Mesothelial cell of epicardium (in vitro differentiated cells): Measurements from ENCODE around the gene MCCD1. TPM values are rescaled to one million over a fixed set of nuclear protein-coding genes. Genes with fewer than 3 reads are reported as not detected.

Experiments used
- DNase-seq, 2 experiments: peaks; one replicate each; pipeline ENCODE4 v3.0.0; 2021; ENCODE audit warnings: low spot score in 2 of 2; ENCODE audit not compliant: unreplicated experiment in 2 of 2
- H3K27ac Mint-ChIP-seq: 2 replicates; pipeline ENCODE4 v1.8.0; 2021; ENCODE audit warnings: mixed read lengths
- H3K27me3 Mint-ChIP-seq: 2 replicates; pipeline ENCODE4 v1.8.0; 2021; ENCODE audit warnings: low read depth, mixed read lengths
- H3K36me3 Mint-ChIP-seq: 2 replicates; pipeline ENCODE4 v1.8.0; 2021; ENCODE audit warnings: mixed read lengths
- H3K4me1 Mint-ChIP-seq: 2 replicates; pipeline ENCODE4 v1.8.0; 2021; ENCODE audit warnings: mixed read lengths
- H3K4me3 Mint-ChIP-seq: 2 replicates; pipeline ENCODE4 v1.8.0; 2021; ENCODE audit warnings: mild to moderate bottlenecking, moderate library complexity, mixed read lengths
- H3K9me3 Mint-ChIP-seq: 2 replicates; pipeline ENCODE4 v1.8.0; 2021; ENCODE audit warnings: mixed read lengths
- CTCF ChIP-seq: fragments of 200-600 bp; sonication (generic); IDR thresholded peaks from one replicate; pipeline ENCODE4 v1.5.0; 2021; ENCODE audit warnings: antibody characterized with exemption; ENCODE audit not compliant: unreplicated experiment
- total RNA-seq: library from RNA; stranded (reverse); gene quantifications from 3 replicates; pipeline ENCODE4 v1.2.1, GENCODE V29; 2021

Gene MCCD1
- total RNA-seq, 1 donor from 2014 or later = not detected

GRCh38 chr6:31532644-31533454 is 4.1 kb downstream of the MCCD1 start:
- Mint-ChIP-seq H3K4me1 (peaks cover 2% of the 10 kb centered on the region), H3K4me3 (no peak overlapping the region), H3K27ac (no peak overlapping the region), H3K27me3 (no peaks in the 10 kb centered on the region), H3K36me3 (peaks cover 51% of the 10 kb centered on the region), H3K9me3 (no peaks in the 10 kb centered on the region)
- TF ChIP-seq CTCF = no peak
- no peak for DNase-seq

DNA sequence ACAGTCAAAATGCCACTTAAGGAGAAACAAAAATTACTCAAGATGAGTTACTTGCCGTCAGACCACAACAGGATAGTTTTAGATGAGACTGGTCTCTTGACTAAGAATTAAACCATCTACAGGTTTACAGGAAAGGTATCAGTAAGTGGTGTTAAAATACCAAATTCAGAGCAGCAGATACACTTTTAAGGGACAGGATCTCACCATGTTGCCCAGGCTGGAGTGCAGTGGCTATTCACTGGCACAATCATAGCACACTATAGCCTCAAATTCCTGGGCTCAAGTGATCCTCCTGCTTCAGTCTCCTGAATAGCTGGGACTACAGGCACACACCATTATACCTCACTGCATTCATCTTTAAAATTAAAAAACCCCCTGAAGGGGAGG is 4.7 kb downstream of the MCCD1 start:
- Mint-ChIP-seq H3K27me3 (no peaks in the 10 kb centered on the region), H3K27ac (no peak overlapping the region), H3K36me3 (peaks cover 52% of the 10 kb centered on the region), H3K4me3 (no peak overlapping the region), H3K4me1 (peaks cover 6% of the 10 kb centered on the region), H3K9me3 (no peaks in the 10 kb centered on the region)
- TF ChIP-seq CTCF = no peak
- DNase-seq = no peak

DNA sequence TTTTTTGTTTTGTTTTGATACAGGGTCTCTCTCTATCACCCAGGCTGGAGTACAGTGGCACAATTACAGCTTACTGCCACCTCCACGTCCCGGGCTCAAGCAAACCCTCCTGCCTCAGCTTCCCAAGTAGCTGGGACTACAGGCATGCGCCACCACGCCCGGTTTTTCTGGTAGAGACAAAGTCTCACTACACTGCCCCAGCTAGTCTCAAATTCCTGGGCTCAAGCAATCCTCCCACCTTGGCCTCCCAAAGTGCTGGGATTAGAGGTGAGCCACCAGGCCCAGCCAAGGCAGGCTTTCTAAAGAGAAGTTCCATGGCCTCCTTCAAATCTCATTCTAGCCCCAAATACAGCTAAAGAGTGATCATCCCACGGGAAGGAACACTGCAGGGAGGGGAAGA is 5.2 kb downstream of the MCCD1 start:
- H3K27ac Mint-ChIP-seq = no peak overlapping the region
- H3K4me1 Mint-ChIP-seq = peaks cover 12% of the 10 kb centered on the region
- DNase-seq = no peak
- peaks cover 57% of the 10 kb centered on the region for H3K36me3 Mint-ChIP-seq
- H3K9me3 Mint-ChIP-seq = no peaks in the 10 kb centered on the region
- H3K27me3 Mint-ChIP-seq = no peaks in the 10 kb centered on the region
- no peak overlapping the region for H3K4me3 Mint-ChIP-seq
- TF ChIP-seq CTCF = no peak

DNA sequence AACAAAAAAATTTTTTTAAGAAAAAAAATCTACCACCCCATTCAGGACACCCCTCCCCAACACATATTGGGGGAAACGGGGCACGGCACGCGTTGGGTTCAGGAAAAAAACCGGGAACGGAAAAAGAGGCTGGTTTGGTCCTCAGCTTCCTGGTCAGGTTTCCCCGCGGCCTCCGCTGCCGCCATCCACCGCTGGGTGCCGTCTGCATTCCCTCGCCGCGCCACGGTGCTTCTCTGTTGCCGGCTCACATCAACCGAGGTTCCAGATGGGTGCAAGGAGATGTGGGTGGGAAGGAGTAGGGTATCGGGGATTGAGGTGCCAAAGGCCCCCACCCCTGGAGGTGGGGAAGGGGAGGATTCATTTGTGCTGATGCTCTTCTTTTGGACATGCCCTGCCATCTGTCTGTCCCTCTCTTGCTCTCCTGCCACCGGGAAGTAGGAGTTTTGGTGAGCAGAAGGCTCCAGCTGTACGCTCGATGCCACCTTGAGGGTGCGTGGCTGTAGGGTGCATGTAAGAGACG is 5.8 kb downstream of the MCCD1 start:
- Mint-ChIP-seq H3K27ac (no peak overlapping the region), H3K4me3 (no peak overlapping the region), H3K9me3 (no peaks in the 10 kb centered on the region), H3K27me3 (no peaks in the 10 kb centered on the region), H3K36me3 (peaks cover 63% of the 10 kb centered on the region), H3K4me1 (peaks cover 17% of the 10 kb centered on the region)
- no peak for DNase-seq
- TF ChIP-seq CTCF = no peak

DNA sequence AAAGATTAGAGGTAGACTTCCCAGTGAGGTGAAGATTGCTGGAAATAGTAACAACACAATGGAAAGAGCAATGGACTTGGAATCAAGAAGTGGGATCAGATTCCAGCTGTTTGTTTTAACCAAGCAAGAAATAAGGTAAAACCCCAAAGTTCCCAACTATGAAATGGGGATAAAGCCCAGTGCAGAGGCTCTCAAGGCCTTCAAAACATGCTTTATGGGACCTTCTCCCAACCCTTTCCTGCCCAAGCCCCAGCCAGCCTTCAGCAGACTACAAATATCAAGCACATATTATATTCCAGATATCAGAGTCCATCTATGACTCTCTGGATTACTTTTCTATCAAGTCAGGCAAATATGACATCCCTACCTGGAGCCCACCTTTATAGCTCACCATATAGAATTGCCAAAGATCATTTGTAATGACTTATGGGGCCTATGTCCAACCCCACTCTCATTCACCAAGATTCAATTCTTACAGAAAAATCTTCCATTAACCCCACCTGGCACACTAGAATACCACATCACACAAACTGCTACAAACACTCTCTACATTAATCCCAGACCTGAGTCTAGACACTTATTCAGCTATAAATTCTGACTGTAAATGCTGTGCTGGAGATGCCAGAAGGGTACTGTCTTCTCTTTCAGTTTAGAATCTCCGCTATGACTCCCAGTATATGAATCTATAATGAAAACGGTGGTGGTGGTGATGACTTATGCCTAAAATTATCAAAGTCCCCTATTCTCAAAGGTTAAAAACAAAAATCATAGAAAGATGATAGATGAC is 7.0 kb downstream of the MCCD1 start:
- Mint-ChIP-seq H3K4me3 (no peak overlapping the region), H3K27ac (no peak overlapping the region), H3K9me3 (no peaks in the 10 kb centered on the region), H3K36me3 (peaks cover 64% of the 10 kb centered on the region), H3K27me3 (no peaks in the 10 kb centered on the region), H3K4me1 (peaks cover 27% of the 10 kb centered on the region)
- no peak for DNase-seq
- no peak for TF ChIP-seq CTCF
